Measurements from ENCODE around the gene ARID1B. TPM values are rescaled to one million over a fixed set of nuclear protein-coding genes. Genes with fewer than 3 reads are reported as not detected.

The ARID1B gene
- total RNA-seq, 1 donor from 2014 or later, result 97.2 TPM

GRCh38 chr6:156901309-156902019 lies 124.3 kb downstream of the ARID1B start:
- Mint-ChIP-seq H3K36me3 (peaks cover 8% of the 10 kb centered on the region), H3K27me3 (no peaks in the 10 kb centered on the region), H3K4me1 (ENCODE audit: unreplicated experiment) (peaks cover 17% of the 10 kb centered on the region), H3K9me3 (peaks cover 5% of the 10 kb centered on the region), H3K27ac (no peak overlapping the region), H3K4me3 (no peak overlapping the region)
- DNase-seq (ENCODE audit: extremely low spot score, unreplicated experiment), result no peak
- TF ChIP-seq CTCF (conservative IDR thresholded peaks at IDR 0.05), result no peak

- DNase-seq (ENCODE audit: extremely low spot score, unreplicated experiment), result no peak
- TF ChIP-seq CTCF (conservative IDR thresholded peaks at IDR 0.05), result no peak
- Mint-ChIP-seq H3K4me1 (ENCODE audit: unreplicated experiment) (peaks cover 16% of the 10 kb centered on the region), H3K4me3 (no peak overlapping the region), H3K36me3 (peaks cover 16% of the 10 kb centered on the region), H3K27me3 (no peaks in the 10 kb centered on the region), H3K27ac (no peak overlapping the region), H3K9me3 (peaks cover 5% of the 10 kb centered on the region)
These were observed 125.6 kb downstream of the ARID1B start for GRCh38 chr6:156902782-156903181.

- DNase-seq (ENCODE audit: extremely low spot score, unreplicated experiment), result no peak
- Mint-ChIP-seq H3K9me3 (no peaks in the 10 kb centered on the region), H3K4me1 (ENCODE audit: unreplicated experiment) (peaks cover 11% of the 10 kb centered on the region), H3K27ac (no peak overlapping the region), H3K36me3 (peaks cover 19% of the 10 kb centered on the region), H3K27me3 (no peaks in the 10 kb centered on the region), H3K4me3 (no peak overlapping the region)
- TF ChIP-seq CTCF (conservative IDR thresholded peaks at IDR 0.05), result no peak
These were observed 127.2 kb downstream of the ARID1B start for GRCh38 chr6:156904176-156904967.

GRCh38 chr6:156905801-156906200 lies 128.6 kb downstream of the ARID1B start:
- no peak overlapping the region for H3K4me3 Mint-ChIP-seq
- no peak for TF ChIP-seq CTCF (conservative IDR thresholded peaks at IDR 0.05)
- H3K27me3 Mint-ChIP-seq, result no peaks in the 10 kb centered on the region
- peak overlapping the region; percentile 10 for H3K27ac Mint-ChIP-seq
- H3K4me1 Mint-ChIP-seq (ENCODE audit: unreplicated experiment), result no peaks in the 10 kb centered on the region
- H3K36me3 Mint-ChIP-seq, result peaks cover 19% of the 10 kb centered on the region
- peaks cover 4% of the 10 kb centered on the region for H3K9me3 Mint-ChIP-seq
- DNase-seq (ENCODE audit: extremely low spot score, unreplicated experiment), result no peak

GRCh38 chr6:156906451-156906850 lies 129.3 kb downstream of the ARID1B start:
- Mint-ChIP-seq H3K4me3 (no peak overlapping the region), H3K27ac (no peak overlapping the region), H3K9me3 (peaks cover 4% of the 10 kb centered on the region), H3K36me3 (peaks cover 19% of the 10 kb centered on the region), H3K27me3 (no peaks in the 10 kb centered on the region), H3K4me1 (ENCODE audit: unreplicated experiment) (no peaks in the 10 kb centered on the region)
- TF ChIP-seq CTCF (conservative IDR thresholded peaks at IDR 0.05), result no peak
- no peak for DNase-seq (ENCODE audit: extremely low spot score, unreplicated experiment)
